DOHH2 (cell line): ENCODE data around the gene ZNF785.
"Not testable (repeated sequence)": the region's sequence is repeated elsewhere in the genome, so short reads cannot be mapped to it uniquely, and the experiment has no call there.

ENCODE experiments used
- H3F3A ChIP-seq: fragments of 200-600 bp; sonication (generic), shearing (Covaris generic); 2 replicates; pipeline ENCODE4 v1.6.0; 2016; ENCODE audit warnings: antibody characterized with exemption, mild to moderate bottlenecking; ENCODE audit not compliant: control insufficient read depth, insufficient read depth
- H3K27ac ChIP-seq: fragments of 200-600 bp; sonication (generic); 2 replicates; pipeline ENCODE4 v1.5.1; 2014; ENCODE audit warnings: low read depth, mild to moderate bottlenecking, low read length, moderate library complexity
- H3K27me3 ChIP-seq: fragments of 200-600 bp; sonication (generic); 2 replicates; pipeline ENCODE4 v1.6.1; 2014; ENCODE audit warnings: mild to moderate bottlenecking, low read length, mixed read lengths; ENCODE audit not compliant: control insufficient read depth
- H3K36me3 ChIP-seq: fragments of 200-600 bp; sonication (generic); 2 replicates; pipeline ENCODE4 v1.6.1; 2014; ENCODE audit warnings: mild to moderate bottlenecking, low read length, moderate library complexity, mixed read lengths; ENCODE audit not compliant: control insufficient read depth
- H3K4me1 ChIP-seq: fragments of 200-600 bp; sonication (generic); 2 replicates; pipeline ENCODE4 v1.6.1; 2014; ENCODE audit warnings: mild to moderate bottlenecking, low read length, mixed read lengths; ENCODE audit not compliant: control insufficient read depth
- H3K4me2 ChIP-seq: fragments of 200-600 bp; sonication (generic); 2 replicates; pipeline ENCODE4 v1.6.0; 2014; ENCODE audit warnings: mild to moderate bottlenecking, low read length, moderate library complexity
- H3K4me3 ChIP-seq: fragments of 200-600 bp; sonication (generic); 2 replicates; pipeline ENCODE4 v1.5.1; 2014; ENCODE audit warnings: mild to moderate bottlenecking, low read length, mixed read lengths
- H3K79me2 ChIP-seq: fragments of 200-600 bp; sonication (generic); 2 replicates; pipeline ENCODE4 v1.6.1; 2014; ENCODE audit warnings: mild to moderate bottlenecking, low read length, mixed read lengths; ENCODE audit not compliant: control insufficient read depth
- H3K9me2 ChIP-seq: fragments of 200-600 bp; sonication (generic); replicated peaks from 2 replicates; pipeline ENCODE4 v1.6.1; 2014; ENCODE audit warnings: mild to moderate bottlenecking, low read length, mixed read lengths; ENCODE audit not compliant: control insufficient read depth
- H3K9me3 ChIP-seq: fragments of 200-600 bp; sonication (generic); 2 replicates; pipeline ENCODE4 v1.6.1; 2014; ENCODE audit warnings: antibody characterized with exemption, low read length, mixed read lengths; ENCODE audit not compliant: control insufficient read depth, insufficient read depth
- H4K20me1 ChIP-seq: fragments of 200-600 bp; sonication (generic); 2 replicates; pipeline ENCODE4 v1.6.0; 2014; ENCODE audit warnings: low read depth, mild to moderate bottlenecking, antibody characterized with exemption, low read length, moderate library complexity; ENCODE audit not compliant: control insufficient read depth, insufficient read depth
- EZH2phosphoT487 ChIP-seq: fragments of 200-600 bp; sonication (generic); IDR thresholded peaks from 2 replicates; pipeline ENCODE4 v1.6.1; 2017; ENCODE audit warnings: borderline replicate concordance, mild to moderate bottlenecking, antibody characterized with exemption, low read length, moderate library complexity, mixed read lengths
- TF ChIP-seq, protein P1 (sequence below): fragments of 200-600 bp; sonication (generic); IDR thresholded peaks from one replicate; pipeline ENCODE4 v1.5.1; 2014; ENCODE audit warnings: antibody characterized with exemption, mild to moderate bottlenecking, low read depth, low read length; ENCODE audit not compliant: poor library complexity, severe bottlenecking

Gene ZNF785

DNA sequence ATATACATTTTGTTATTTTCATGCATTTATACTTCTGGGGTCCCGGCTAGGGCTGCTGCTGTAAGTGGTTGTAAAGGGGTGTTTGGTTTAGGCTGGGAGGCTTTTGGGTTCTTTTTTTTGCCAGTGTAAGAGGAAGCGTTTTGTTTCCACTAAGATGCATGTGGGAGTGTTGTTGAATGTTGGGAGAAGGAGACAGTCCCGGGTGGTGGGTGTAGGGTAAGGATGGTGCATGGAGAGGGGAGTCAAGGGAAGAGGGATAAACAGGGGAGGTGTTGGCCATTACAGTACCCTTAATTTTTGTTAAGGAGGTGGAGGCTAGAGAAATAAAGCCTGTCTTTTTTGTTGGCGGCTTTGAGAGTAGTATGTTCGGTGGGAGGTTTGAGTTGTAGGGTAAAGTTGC is 42.4 kb downstream of the ZNF785 start:
- Histone ChIP-seq H3K27ac (no peak overlapping the region), H3K9me3 (no peaks in the 10 kb centered on the region), H4K20me1 (no peaks in the 10 kb centered on the region), H3K27me3 (no peaks in the 10 kb centered on the region), H3K79me2 (no peaks in the 10 kb centered on the region; the same call in none of the 2 replicates), H3F3A (no peaks in the 10 kb centered on the region), H3K4me1 (peaks cover 7% of the 10 kb centered on the region), H3K9me2 (no peaks in the 10 kb centered on the region), H3K4me2 (no peak overlapping the region), H3K36me3 (peaks cover 7% of the 10 kb centered on the region; the same call in 1 of the 2 replicates), H3K4me3 (no peak overlapping the region)
- TF ChIP-seq EZH2phosphoT487 = no peak
- TF ChIP-seq, protein P1, sequence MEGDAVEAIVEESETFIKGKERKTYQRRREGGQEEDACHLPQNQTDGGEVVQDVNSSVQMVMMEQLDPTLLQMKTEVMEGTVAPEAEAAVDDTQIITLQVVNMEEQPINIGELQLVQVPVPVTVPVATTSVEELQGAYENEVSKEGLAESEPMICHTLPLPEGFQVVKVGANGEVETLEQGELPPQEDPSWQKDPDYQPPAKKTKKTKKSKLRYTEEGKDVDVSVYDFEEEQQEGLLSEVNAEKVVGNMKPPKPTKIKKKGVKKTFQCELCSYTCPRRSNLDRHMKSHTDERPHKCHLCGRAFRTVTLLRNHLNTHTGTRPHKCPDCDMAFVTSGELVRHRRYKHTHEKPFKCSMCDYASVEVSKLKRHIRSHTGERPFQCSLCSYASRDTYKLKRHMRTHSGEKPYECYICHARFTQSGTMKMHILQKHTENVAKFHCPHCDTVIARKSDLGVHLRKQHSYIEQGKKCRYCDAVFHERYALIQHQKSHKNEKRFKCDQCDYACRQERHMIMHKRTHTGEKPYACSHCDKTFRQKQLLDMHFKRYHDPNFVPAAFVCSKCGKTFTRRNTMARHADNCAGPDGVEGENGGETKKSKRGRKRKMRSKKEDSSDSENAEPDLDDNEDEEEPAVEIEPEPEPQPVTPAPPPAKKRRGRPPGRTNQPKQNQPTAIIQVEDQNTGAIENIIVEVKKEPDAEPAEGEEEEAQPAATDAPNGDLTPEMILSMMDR = no peak

DNA sequence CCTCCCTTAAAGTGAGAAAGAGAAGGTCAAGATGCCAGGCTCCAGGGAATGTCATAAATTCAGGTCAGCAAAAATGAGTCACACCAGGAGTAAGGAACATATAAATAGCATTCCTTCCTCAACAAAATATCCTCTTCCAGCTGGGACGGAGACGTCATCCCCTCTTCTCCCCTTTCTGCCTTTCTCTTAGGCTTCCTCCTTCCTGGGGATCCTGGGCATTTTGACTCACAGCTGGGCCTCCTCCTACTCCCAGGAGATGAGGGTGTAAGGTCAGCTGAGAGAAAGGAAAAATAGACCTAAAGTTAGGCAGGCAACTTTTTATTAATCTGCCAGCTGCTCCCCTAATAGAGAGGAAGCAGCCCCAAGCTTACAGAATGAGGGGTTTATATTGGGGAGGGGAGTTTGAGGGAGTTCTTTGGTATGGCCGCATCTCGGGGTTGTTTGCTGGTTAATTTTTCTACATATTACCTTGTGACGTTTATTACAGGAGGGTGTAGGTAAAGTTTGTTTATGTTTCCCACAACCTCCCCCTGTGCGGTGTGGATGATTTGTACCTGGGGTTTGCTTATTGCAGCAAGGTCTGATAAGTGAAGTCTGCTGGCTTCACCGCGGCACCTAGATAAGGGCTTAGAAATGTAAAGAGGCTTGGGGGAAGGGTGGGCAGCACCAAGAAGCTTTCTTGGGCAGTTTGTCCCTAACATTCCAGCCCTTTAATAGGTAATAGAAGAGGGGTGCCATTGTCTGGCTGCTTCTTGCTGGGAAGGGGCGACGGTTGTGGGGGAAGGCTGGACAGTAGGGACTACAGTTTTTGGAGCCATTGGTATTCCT is 43.8 kb downstream of the ZNF785 start:
- H3K79me2 ChIP-seq = peaks cover 4% of the 10 kb centered on the region
- peaks cover 11% of the 10 kb centered on the region for H3K4me1 ChIP-seq
- no peak overlapping the region for H3K4me3 ChIP-seq
- H4K20me1 ChIP-seq = no peaks in the 10 kb centered on the region
- H3K36me3 ChIP-seq = peaks cover 7% of the 10 kb centered on the region
- H3K9me3 ChIP-seq = no peaks in the 10 kb centered on the region
- no peak overlapping the region for H3K4me2 ChIP-seq
- no peak for TF ChIP-seq EZH2phosphoT487
- TF ChIP-seq, protein P1 = no peak
- H3K9me2 ChIP-seq = no peaks in the 10 kb centered on the region
- H3F3A ChIP-seq = no peaks in the 10 kb centered on the region
- H3K27ac ChIP-seq = no peak overlapping the region
- H3K27me3 ChIP-seq = no peaks in the 10 kb centered on the region

DNA sequence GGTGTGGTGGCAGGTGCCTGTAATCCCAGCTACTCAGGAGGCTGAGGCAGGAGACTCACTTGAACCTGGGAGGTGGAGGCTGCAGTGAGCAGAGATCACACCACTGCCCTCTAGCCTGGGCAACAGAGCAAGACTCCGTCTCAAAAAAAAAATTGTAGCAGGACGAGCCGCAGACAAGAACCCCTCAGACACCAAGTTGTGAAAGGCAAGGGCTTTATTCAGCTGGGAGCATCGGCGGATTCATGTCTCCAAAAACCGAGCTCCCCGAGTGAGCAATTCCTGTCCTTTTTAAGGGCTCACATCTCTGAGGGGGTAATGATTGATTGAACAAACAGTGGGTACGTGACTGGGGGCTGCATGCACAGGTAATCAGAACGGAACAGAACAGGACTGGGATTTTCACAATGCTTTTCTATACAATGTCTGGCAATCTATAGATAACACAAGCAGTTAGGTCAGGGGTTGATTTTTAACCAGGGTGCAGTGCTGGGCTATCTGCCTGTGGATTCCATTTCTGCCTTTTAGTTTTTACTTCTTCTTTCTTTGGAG is 44.5 kb downstream of the ZNF785 start:
- not testable (repeated sequence) for H3K27ac ChIP-seq, H3F3A ChIP-seq, H3K27me3 ChIP-seq, H3K4me2 ChIP-seq, H3K36me3 ChIP-seq, H3K4me3 ChIP-seq, H3K9me3 ChIP-seq, H4K20me1 ChIP-seq, H3K9me2 ChIP-seq
- Histone ChIP-seq H3K4me1 (peaks cover 18% of the 10 kb centered on the region), H3K79me2 (peaks cover 11% of the 10 kb centered on the region)

DNA sequence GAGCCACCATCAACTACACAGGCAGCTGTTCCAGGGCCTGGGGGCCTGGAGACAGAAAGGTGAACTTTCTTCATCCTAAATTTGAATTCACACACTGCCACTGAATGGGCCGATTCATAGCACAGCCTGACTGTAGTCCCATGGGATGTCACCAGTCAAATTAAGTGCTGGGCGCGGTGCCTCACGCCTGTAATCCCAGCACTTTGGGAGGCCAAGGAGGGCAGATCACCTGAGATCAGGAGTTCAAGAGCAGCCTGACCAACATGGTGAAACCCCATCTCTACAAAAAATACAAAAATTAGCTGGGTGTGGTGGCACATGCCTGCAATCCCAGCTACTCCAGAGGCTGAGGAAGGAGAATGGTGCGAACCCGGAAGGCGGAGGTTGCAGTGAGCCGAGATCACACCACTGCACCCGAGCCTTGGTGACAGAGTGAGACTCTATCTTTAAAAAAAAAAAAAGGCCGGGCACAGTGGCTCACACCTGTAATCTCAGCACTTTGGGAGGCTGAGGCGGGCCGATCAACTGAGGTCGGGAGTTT is 45.4 kb downstream of the ZNF785 start:
- H3K27me3 ChIP-seq, H3K4me3 ChIP-seq, H3K9me3 ChIP-seq, H3K9me2 ChIP-seq, H3K36me3 ChIP-seq, H3K27ac ChIP-seq, H3K4me2 ChIP-seq, H4K20me1 ChIP-seq, H3F3A ChIP-seq: not testable (repeated sequence)
- peaks cover 21% of the 10 kb centered on the region for H3K79me2 ChIP-seq
- H3K4me1 ChIP-seq = peaks cover 27% of the 10 kb centered on the region
